Measurements from ENCODE around the gene INTS1. TPM values are rescaled to one million over a fixed set of nuclear protein-coding genes. Genes with fewer than 3 reads are reported as not detected.

The INTS1 gene
- total RNA-seq, 1 donor from 2014 or later, result 81.2 TPM

Other genes starting within 250 kb of the INTS1 start
- gene MICALL2, start 44.9 kb downstream of the INTS1 start, total RNA-seq, result 1.5 and 2.0 TPM in 2 replicates
- gene MAFK, start 26.3 kb upstream of the INTS1 start, total RNA-seq, result 26.8 and 27.7 TPM in 2 replicates
- gene TMEM184A, start 51.8 kb upstream of the INTS1 start, total RNA-seq, result not detected in 2 replicates
- 33.3 and 37.8 TPM in 2 replicates for gene PSMG3, start 65.6 kb upstream of the INTS1 start, total RNA-seq
- 0.16 and 0.20 TPM in 2 replicates for gene ELFN1, start 165.9 kb upstream of the INTS1 start, total RNA-seq